Measurements from ENCODE around the gene COL17A1.

GRCh38 chr10:104084482-104085142 lies 1.1 kb downstream of the COL17A1 start:
- TF ChIP-seq CTCF (IDR thresholded peaks at IDR 0.05) (no peak), POLR2A (IDR thresholded peaks at IDR 0.05) (no peak)

All from stomach (tissue), 4 donors.